ENCODE measurements around the gene MYH1.

The MYH1 gene

DNA sequence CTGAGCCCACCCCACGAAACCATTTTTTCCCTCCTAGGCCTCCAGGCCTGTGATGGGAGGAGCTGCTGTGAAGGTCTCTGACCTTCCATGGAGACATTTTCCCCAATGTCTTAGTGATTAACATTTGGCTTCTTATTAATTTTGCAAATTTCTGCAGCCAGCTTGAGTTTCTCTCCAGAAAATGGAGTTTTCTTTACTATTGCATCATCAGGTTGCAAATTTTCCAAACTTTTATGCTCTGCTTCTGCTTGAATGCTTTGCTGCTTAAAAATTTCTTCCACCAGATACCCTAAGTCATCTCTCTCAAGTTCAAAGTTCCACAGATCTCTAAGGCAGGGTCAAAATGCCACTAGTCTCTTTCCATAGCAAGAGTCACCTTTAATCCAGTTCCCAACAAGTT lies 36.1 kb downstream of the MYH1 start:
- DNase-seq (ENCODE audit: low spot score) = no peak

DNA sequence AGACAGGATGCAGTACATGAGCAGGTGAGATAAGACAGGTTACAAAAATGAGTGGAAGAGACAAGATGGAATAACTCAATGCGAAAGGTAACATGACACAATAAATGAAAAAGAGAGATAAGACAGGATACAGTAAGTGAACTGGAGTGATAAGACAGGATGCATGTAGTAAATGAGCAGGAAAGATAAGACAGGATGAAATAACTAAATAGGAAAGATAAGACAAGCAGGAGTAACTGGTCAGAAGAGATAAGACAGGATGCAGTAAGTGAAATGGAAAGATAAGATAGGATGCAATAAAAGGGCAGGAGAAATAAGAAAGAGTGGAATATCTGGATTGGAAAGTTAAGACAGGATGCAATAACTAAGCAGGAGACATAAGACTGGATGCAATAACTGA lies 40.6 kb downstream of the MYH1 start:
- DNase-seq (ENCODE audit: low spot score) = no peak

DNA sequence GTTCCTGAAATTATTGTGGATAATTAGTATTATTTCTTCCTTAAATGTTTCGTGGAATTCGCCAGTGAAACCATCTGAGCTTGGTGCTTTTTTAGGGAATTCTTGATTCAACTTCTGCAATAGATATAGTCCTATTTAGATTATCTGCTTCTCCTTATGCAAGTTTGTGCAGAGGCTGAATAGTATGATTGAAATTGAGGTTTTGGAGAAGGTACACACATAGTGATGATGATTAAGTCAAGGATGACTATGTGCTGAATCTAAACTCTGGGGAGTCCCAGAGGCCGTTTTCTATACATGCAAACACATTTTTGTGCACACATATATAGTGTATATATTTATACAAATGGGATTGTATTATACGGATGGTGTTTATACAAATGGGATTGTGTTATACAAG lies 43.8 kb downstream of the MYH1 start:
- no peak for DNase-seq (ENCODE audit: low spot score)

DNA sequence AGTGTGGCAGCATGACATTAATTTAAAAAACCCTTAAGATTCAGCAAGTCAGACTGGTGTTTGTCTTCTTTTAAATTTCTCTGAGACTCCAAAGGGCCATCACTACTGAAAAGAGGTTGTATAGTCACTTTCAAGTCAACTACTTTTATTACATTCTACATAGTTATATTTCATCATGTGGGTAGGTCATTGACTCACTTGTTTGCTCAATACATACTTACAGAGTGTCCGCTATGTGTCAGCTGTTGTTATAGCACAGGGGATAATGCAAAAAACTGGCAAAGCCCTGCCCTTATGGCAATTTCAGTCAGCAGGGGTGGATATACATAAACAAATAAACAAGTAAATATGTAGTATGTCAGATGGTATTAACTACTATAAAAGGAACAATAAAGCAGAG lies 46.5 kb downstream of the MYH1 start:
- DNase-seq (ENCODE audit: low spot score) = no peak

DNA sequence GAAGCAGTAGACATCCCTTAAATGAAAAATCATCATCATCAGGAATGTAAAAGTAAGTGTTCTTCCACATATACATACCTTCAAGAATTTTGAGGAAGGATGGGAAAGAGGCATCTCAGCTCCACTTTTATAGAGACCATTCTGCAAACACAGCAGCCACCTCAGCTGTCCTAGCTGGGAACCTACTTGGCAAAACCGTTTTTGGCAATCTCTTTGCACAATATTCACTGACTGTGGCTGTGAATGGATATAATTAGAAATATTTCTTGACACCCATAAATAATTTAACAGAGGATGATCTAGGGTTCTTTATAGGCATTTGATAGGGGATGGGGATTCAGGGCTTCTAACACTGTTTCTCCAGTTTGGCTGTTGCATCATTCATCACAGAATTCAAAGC lies 48.9 kb downstream of the MYH1 start, which contains the start of gene MYH4:
TSS of gene MYH4 (minus strand) at position 101 of the 400 bp plus-strand sequence. CDS start 2,814 bp downstream, outside the sequence.
- DNase-seq (ENCODE audit: low spot score) = no peak

DNA sequence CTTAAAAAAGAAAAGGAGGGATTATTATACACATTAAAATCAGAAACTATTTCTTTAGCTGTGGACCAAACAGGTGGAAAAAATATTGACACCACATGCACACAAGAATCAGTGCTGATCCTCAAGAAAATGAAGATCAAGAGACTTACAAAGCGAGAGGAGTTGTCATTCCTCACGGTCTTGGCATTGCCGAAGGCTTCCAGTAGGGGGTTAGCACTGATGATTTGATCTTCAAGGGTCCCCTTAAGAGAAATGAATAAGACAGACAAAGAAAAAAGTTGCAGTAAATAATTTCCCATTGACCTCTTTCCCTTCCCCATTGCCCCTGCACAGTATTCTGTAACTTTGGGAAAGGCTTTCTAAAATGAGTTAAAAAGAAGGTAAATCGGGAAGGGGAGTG lies 54.9 kb downstream of the MYH1 start:
- DNase-seq (ENCODE audit: low spot score) = no peak

DNA sequence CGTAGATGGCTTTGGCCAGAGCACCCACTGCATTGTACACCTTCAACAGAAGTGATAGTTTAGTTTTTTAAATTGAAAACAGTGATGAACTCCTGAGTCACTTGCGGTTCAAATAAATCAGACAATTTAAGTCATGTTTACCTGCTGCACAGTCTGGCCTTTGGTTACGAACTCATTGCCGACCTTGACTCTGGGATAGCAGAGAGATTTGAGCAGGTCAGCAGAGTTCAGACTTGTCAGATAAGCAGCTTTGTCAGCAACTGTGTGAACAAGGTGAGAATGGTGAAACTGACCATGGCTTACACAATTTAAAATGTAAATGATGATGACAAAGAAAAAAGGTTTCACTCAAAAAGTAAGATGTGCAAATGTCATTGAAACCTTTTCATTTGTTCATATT lies 58.3 kb downstream of the MYH1 start:
- no peak for DNase-seq (ENCODE audit: low spot score)

DNA sequence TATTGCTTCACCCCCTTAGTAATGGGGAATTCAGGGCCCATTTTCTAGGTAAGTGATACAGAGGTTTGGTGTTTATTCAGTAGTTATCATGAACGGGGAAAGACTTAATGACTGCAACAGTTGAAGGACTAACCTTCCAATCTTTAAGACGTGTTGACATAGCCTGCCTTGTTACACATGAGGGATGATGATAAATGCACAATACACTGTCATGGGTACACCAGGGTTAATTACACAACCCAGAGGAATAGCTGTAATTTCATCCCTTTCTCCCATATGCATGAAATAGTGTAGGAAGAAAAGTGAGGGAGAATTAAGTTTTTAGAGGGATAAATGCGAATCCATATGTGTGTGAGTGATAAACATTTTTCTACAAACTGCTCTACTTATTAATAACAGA lies 59.6 kb downstream of the MYH1 start:
- DNase-seq (ENCODE audit: low spot score) = no peak

DNA sequence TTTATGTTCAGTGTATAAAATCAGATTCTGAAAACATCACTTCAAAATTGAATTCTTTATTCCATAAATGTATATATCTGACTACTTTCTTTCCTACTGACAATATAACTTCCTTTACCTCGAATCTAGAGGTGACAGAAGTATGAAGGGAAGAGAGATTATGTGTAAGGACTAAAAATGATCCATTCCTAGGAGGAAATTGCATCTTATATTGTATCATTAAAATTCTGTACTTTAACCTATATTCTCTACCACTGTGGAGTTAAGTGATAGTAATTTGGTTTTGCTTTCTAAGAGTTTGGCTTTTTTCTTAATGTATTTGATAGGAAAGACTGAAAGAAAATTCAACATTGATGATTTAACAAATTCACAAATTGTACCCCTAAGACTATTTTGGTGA lies 60.4 kb downstream of the MYH1 start:
- no peak for DNase-seq (ENCODE audit: low spot score)

DNA sequence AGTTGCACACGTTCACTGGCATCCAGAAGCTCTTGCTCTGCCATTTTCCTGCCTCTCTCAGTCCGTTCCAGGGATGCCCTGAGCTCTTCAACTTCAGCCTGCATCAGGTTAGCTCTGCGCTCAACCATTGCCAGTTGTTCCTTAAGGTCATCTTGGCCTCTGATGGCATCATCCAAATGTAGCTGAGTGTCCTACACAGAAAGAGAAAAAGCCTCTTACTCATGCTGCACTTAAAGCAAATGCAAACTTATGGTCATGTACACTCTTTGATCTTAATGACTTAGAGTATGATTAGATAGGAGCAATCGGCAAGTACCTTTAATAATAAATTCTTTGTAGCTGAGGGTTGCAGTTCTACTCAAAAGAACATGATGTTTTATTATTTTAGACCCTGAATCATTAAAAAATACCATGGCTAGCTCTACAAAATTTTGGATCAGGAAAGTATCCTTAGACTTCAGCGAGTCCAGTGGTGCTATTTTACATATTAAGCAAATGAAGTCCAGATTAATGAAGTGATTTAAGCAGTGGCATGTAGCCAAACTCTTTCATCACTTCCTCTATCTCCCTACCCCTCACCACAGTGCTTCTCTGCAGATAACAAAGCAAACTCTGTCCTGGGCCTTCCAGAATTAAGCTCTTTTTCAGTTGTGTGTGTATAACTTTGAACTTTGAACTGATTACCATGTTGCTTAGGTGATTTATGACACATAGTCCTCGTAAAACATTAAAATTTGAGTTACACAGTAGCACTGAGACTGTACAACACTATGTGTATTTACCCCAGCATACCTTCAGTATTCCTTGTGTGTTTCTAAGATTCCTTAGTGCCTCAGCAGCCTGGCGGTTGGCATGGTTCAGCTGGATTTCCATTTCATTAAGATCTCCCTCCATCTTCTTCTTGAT lies 71.1 kb downstream of the MYH1 start:
- no peak for DNase-seq (ENCODE audit: low spot score)

All from globus pallidus (tissue), 1 donor.